IMR-90 (cell line): ENCODE results near the gene TIMM9. TPM values are rescaled to one million over a fixed set of nuclear protein-coding genes. Genes with fewer than 3 reads are reported as not detected.
A peak's percentile ranks its signal among the peaks of the same experiment; 100 is the strongest.

Experiments
- ATAC-seq: fragments of 200-7000 bp; cut with Tn5 transposase; 2 replicates; pipeline ENCODE4 v1.9.1; 2020; ENCODE audit warnings: low read depth, mild to moderate bottlenecking, moderate library complexity
- BruUV-seq: library from RNA; stranded (reverse); fragments of 400-500 nt; replicated peaks from 2 replicates; lab custom pipeline; 2021; lab: Mats Ljungman, UMichigan
- CTCF ChIA-PET: fragments of 300-600 bp; formaldehyde crosslinking; extraction: SDS; loops from one replicate; lab custom pipeline; 2021; ENCODE audit warnings: antibody characterized with exemption; lab: Yijun Ruan, JAX
- POLR2A ChIA-PET: fragments of 300-600 bp; sonication (Branson Sonifier 250); formaldehyde crosslinking; loops from one replicate; lab custom pipeline; 2022; ENCODE audit warnings: antibody characterized with exemption; ENCODE audit not compliant: unreplicated experiment; lab: Charles Lee
- DNase-seq: peaks from one replicate; pipeline ENCODE4 v3.0.0; 2013
- H2AFZ ChIP-seq: replicated peaks from 2 replicates; pipeline ENCODE3; 2013; ENCODE audit warnings: low read length, mild to moderate bottlenecking; ENCODE audit not compliant: poor library complexity
- H2AK5ac ChIP-seq: 2 replicates; pipeline ENCODE4 v1.6.1; 2013; ENCODE audit warnings: low read depth, low read length, inconsistent platforms
- H2AK9ac ChIP-seq: replicated peaks from 2 replicates; pipeline ENCODE3; 2013; ENCODE audit warnings: mild to moderate bottlenecking, low read depth, low read length, moderate library complexity; ENCODE audit not compliant: poor library complexity
- H2BK120ac ChIP-seq: 2 replicates; pipeline ENCODE4 v1.6.1; 2013; ENCODE audit warnings: low read depth, low read length, inconsistent platforms
- H2BK15ac ChIP-seq: 3 replicates; pipeline ENCODE4 v1.6.1; 2013; ENCODE audit warnings: low read depth, low read length, inconsistent platforms
- H2BK20ac ChIP-seq: 2 replicates; pipeline ENCODE4 v1.6.1; 2013; ENCODE audit warnings: low read depth, mild to moderate bottlenecking, inconsistent platforms, low read length, moderate library complexity
- H2BK5ac ChIP-seq: 2 replicates; pipeline ENCODE4 v1.6.1; 2013; ENCODE audit warnings: mild to moderate bottlenecking, low read depth, low read length, inconsistent platforms; ENCODE audit not compliant: poor library complexity, severe bottlenecking
- H3K14ac ChIP-seq: replicated peaks from 2 replicates; pipeline ENCODE4 v1.6.1; 2013; ENCODE audit warnings: low read depth, low read length, inconsistent platforms
- H3K18ac ChIP-seq: 2 replicates; pipeline ENCODE4 v1.6.1; 2013; ENCODE audit warnings: low read depth, low read length, control low read depth
- H3K23ac ChIP-seq: 2 replicates; pipeline ENCODE4 v1.6.1; 2013; ENCODE audit warnings: low read depth, low read length, inconsistent platforms
- H3K27ac ChIP-seq: 2 replicates; pipeline ENCODE4 v1.5.1; 2013; ENCODE audit warnings: mild to moderate bottlenecking, control low read depth, low read length; ENCODE audit not compliant: insufficient read depth
- H3K27me3 ChIP-seq: 2 replicates; pipeline ENCODE4 v1.6.1; 2013; ENCODE audit warnings: low read length; ENCODE audit not compliant: control insufficient read depth, insufficient read depth
- H3K36me3 ChIP-seq: 2 replicates; pipeline ENCODE4 v1.6.1; 2013; ENCODE audit warnings: low read length, mixed read lengths; ENCODE audit not compliant: control insufficient read depth, insufficient read depth
- H3K4ac ChIP-seq: 2 replicates; pipeline ENCODE4 v1.6.1; 2013; ENCODE audit warnings: low read depth, low read length, inconsistent platforms
- H3K4me1 ChIP-seq: 2 replicates; pipeline ENCODE4 v1.6.1; 2013; ENCODE audit warnings: low read length, mixed read lengths; ENCODE audit not compliant: control insufficient read depth, insufficient read depth
- H3K4me2 ChIP-seq: 2 replicates; pipeline ENCODE4 v1.6.1; 2013; ENCODE audit warnings: low read depth, mild to moderate bottlenecking, control low read depth, low read length, moderate library complexity
- H3K4me3 ChIP-seq: 2 replicates; pipeline ENCODE4 v1.5.1; 2013; ENCODE audit warnings: low read depth, mild to moderate bottlenecking, control low read depth, low read length, moderate library complexity; ENCODE audit not compliant: insufficient read depth
- H3K56ac ChIP-seq: 2 replicates; pipeline ENCODE4 v1.6.1; 2013; ENCODE audit warnings: low read length, inconsistent platforms; ENCODE audit not compliant: insufficient read depth; ENCODE audit errors: extremely low read depth
- H3K79me1 ChIP-seq, 2 experiments: 2 replicates each; pipeline ENCODE4 v1.6.1; 2013; ENCODE audit warnings: low read length in 2 of 2, inconsistent platforms in 1 of 2, low read depth in 1 of 2
- H3K9ac ChIP-seq: 2 replicates; pipeline ENCODE4 v1.6.1; 2013; ENCODE audit warnings: low read depth, low read length, control low read depth
- H3K9me1 ChIP-seq: 2 replicates; pipeline ENCODE4 v1.6.1; 2013; ENCODE audit warnings: low read length, inconsistent platforms; ENCODE audit not compliant: insufficient read depth
- H3K9me3 ChIP-seq: 2 replicates; pipeline ENCODE4 v1.6.1; 2013; ENCODE audit warnings: low read length; ENCODE audit not compliant: control insufficient read depth, insufficient read depth
- H4K20me1 ChIP-seq: 2 replicates; pipeline ENCODE4 v1.6.1; 2013; ENCODE audit warnings: low read length, inconsistent platforms; ENCODE audit not compliant: insufficient read depth
- H4K5ac ChIP-seq: 2 replicates; pipeline ENCODE4 v1.6.1; 2013; ENCODE audit warnings: mild to moderate bottlenecking, low read depth, low read length, control low read depth
- H4K8ac ChIP-seq, 2 experiments: 2 replicates each; pipeline ENCODE4 v1.6.1; 2013; ENCODE audit warnings: low read depth in 2 of 2, low read length in 2 of 2, control low read depth in 1 of 2, inconsistent platforms in 1 of 2
- H4K91ac ChIP-seq: 2 replicates; pipeline ENCODE4 v1.6.1; 2013; ENCODE audit warnings: low read depth, low read length, inconsistent platforms; ENCODE audit not compliant: insufficient read depth
- BHLHE40 ChIP-seq: fragments of 150-350 bp; IDR thresholded peaks from 2 replicates; pipeline ENCODE4 v1.6.1; 2016; ENCODE audit warnings: mild to moderate bottlenecking, low read depth, low read length
- CEBPB ChIP-seq: IDR thresholded peaks from 2 replicates; pipeline ENCODE4 v1.6.1; 2012; ENCODE audit warnings: low read depth, low read length, improper control_type of control experiment
- CTCF ChIP-seq: conservative IDR thresholded peaks from 2 replicates; pipeline ENCODE4 v1.5.1; 2012; ENCODE audit warnings: mild to moderate bottlenecking, low read depth, low read length, improper control_type of control experiment
- FOS ChIP-seq: fragments of 150-350 bp; IDR thresholded peaks from 2 replicates; pipeline ENCODE4 v1.6.1; 2016; ENCODE audit warnings: low read depth, low read length
- MAFK ChIP-seq: IDR thresholded peaks from 2 replicates; pipeline ENCODE4 v1.6.1; 2012; ENCODE audit warnings: low read depth, low read length, improper control_type of control experiment
- MAZ ChIP-seq: IDR thresholded peaks from 2 replicates; pipeline ENCODE4 v1.6.1; 2012; ENCODE audit warnings: low read depth, mild to moderate bottlenecking, low read length, improper control_type of control experiment, moderate library complexity, borderline replicate concordance
- MXI1 ChIP-seq: IDR thresholded peaks from 2 replicates; pipeline ENCODE4 v1.6.1; 2012; ENCODE audit warnings: low read depth, mild to moderate bottlenecking, low read length, moderate library complexity, borderline replicate concordance
- POLR2A ChIP-seq: IDR thresholded peaks from 2 replicates; pipeline ENCODE4 v1.6.1; 2012; ENCODE audit warnings: mild to moderate bottlenecking, low read depth, low read length
- RCOR1 ChIP-seq: IDR thresholded peaks from 2 replicates; pipeline ENCODE4 v1.6.1; 2012; ENCODE audit warnings: mild to moderate bottlenecking, low read length, improper control_type of control experiment; ENCODE audit not compliant: insufficient replicate concordance
- WGBS, 2 experiments: methylation state at CpG; one replicate each; pipeline versions ENCODE4 v1.1.5 to v1.1.7; 2013; ENCODE audit warnings: missing lambda C conversion rate in 2 of 2; ENCODE audit not compliant: insufficient read length in 1 of 2; ENCODE audit errors: extremely low coverage in 2 of 2; 5-methylcytosine and 5-hydroxymethylcytosine counted together
- dilution Hi-C: fragments of 300-500 bp; cut with HindIII; formaldehyde crosslinking; loops from one replicate; pipeline ENCODE4 v1.14.3; 2018; ENCODE audit warnings: low sequenced_read_pairs; ENCODE audit not compliant: unreplicated experiment
- in situ Hi-C: fragments of 300-500 bp; cut with MboI; formaldehyde crosslinking; loops from 3 replicates; pipeline ENCODE4 v1.14.3; 2019; ENCODE audit warnings: low sequenced_read_pairs, inconsistent platforms, mixed read lengths
- intact Hi-C: fragments of 100-400 bp; cut with micrococcal nuclease; formaldehyde crosslinking; loops from 2 replicates; pipeline ENCODE4 v1.10.0; 2022
- polyA plus RNA-seq, 3 experiments: library from polyadenylated mRNA; depleted of rRNA; stranded (reverse); fragments of >200 nt; gene quantifications; 2 replicates each; pipeline ENCODE4 v1.2.3, GENCODE V29; 2012; ENCODE audit warnings: low replicate concordance in 1 of 3
- total RNA-seq: library from RNA; depleted of rRNA; stranded (reverse); fragments of >200 nt; gene quantifications from 2 replicates; pipeline ENCODE4 v1.2.3, GENCODE V29; 2012
- TF ChIP-seq, protein P1 (sequence below): fragments of 150-350 bp; IDR thresholded peaks from 2 replicates; pipeline ENCODE4 v1.6.1; 2017; ENCODE audit warnings: mild to moderate bottlenecking, antibody characterized with exemption, low read length, low read depth

TIMM9 gene
- total and polyA plus RNA-seq, 2 of the 4 experiments (the other 2 are of a cell fraction) = 23.7 to 27.8 TPM

GRCh38 chr14:58428118-58428683, 870 bp upstream of the TIMM9 start:
- no peak overlapping the region for H2AK9ac ChIP-seq
- no peaks in the 10 kb centered on the region for H3K27me3 ChIP-seq
- H3K56ac ChIP-seq = peak overlapping the region; percentile 82
- no peak overlapping the region for H2BK15ac ChIP-seq
- H4K8ac ChIP-seq = peak overlapping the region; percentile 8 to 14; a peak in 3 of 4 replicates
- ChIA-PET CTCF (no interaction called here), POLR2A (no interaction called here)
- no peak overlapping the region for H4K91ac ChIP-seq
- TF ChIP-seq MAFK (no peak), CTCF (no peak), POLR2A (no peak; the same call in 1 of the 2 replicates), BHLHE40 (no peak), FOS (no peak), RCOR1 (no peak), MXI1 (0 out of 2 replicates have a peak, but pooled peaks have one; percentile 20), CEBPB (no peak), MAZ (no peak)
- TF ChIP-seq, protein P1, sequence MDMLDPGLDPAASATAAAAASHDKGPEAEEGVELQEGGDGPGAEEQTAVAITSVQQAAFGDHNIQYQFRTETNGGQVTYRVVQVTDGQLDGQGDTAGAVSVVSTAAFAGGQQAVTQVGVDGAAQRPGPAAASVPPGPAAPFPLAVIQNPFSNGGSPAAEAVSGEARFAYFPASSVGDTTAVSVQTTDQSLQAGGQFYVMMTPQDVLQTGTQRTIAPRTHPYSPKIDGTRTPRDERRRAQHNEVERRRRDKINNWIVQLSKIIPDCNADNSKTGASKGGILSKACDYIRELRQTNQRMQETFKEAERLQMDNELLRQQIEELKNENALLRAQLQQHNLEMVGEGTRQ = peak; percentile 86
- peaks cover 8% of the 10 kb centered on the region; the same call in 1 of the 2 replicates for H3K36me3 ChIP-seq
- intact Hi-C loops = no loop called here
- peak overlapping the region; percentile 97 for H3K4me2 ChIP-seq
- H3K23ac ChIP-seq = no peak overlapping the region
- dilution Hi-C loops = no loop called here
- DNase-seq = peak; percentile 63
- H3K9me3 ChIP-seq = no peaks in the 10 kb centered on the region
- no peak overlapping the region for H3K14ac ChIP-seq
- H4K5ac ChIP-seq = peak overlapping the region; percentile 40; the same call in 1 of the 2 replicates
- ATAC-seq = peak; percentile 8; the same call in 1 of the 2 replicates
- H2AFZ ChIP-seq = no peak overlapping the region
- H3K27ac ChIP-seq = 0 out of 2 replicates have a peak overlapping the region, but pooled peaks have one; percentile 14
- H3K79me1 ChIP-seq = peaks cover 2 to 19% of the 10 kb centered on the region in 2 experiments; a peak in 2 of 4 replicates
- WGBS, 2 experiments = 0% methylated on average over 3 of the region's 10 CpGs; no CpG with 5 or more reads in 1 of the 2 experiments
- peak overlapping the region; percentile 40 for H2BK5ac ChIP-seq
- no peak overlapping the region for H2BK120ac ChIP-seq
- no peaks in the 10 kb centered on the region for H3K9me1 ChIP-seq
- no peak overlapping the region for H2BK20ac ChIP-seq
- H3K4me1 ChIP-seq = no peaks in the 10 kb centered on the region
- BruUV-seq = no TSS peak
- no peaks in the 10 kb centered on the region for H4K20me1 ChIP-seq
- H3K4ac ChIP-seq = peak overlapping the region; percentile 0; the same call in 1 of the 2 replicates
- in situ Hi-C loops = no loop called here
- H3K4me3 ChIP-seq = peak overlapping the region; percentile 92
- peak overlapping the region; percentile 74 for H3K9ac ChIP-seq
- no peak overlapping the region for H2AK5ac ChIP-seq
- peak overlapping the region; percentile 25; the same call in 1 of the 2 replicates for H3K18ac ChIP-seq
